HG02763 (cell line): ENCODE measurements around the gene POMC.
A peak's percentile ranks its signal among the peaks of the same experiment; 100 is the strongest.
"Not testable (repeated sequence)": the region's sequence is repeated elsewhere in the genome, so short reads cannot be mapped to it uniquely, and the experiment has no call there.

Source experiments
- ATAC-seq: cut with Tn5 transposase; IDR thresholded peaks from one replicate; pipeline ENCODE4 v1.9.1; 2021; ENCODE audit warnings: mild to moderate bottlenecking, moderate library complexity; ENCODE audit not compliant: unreplicated experiment

Gene POMC

DNA sequence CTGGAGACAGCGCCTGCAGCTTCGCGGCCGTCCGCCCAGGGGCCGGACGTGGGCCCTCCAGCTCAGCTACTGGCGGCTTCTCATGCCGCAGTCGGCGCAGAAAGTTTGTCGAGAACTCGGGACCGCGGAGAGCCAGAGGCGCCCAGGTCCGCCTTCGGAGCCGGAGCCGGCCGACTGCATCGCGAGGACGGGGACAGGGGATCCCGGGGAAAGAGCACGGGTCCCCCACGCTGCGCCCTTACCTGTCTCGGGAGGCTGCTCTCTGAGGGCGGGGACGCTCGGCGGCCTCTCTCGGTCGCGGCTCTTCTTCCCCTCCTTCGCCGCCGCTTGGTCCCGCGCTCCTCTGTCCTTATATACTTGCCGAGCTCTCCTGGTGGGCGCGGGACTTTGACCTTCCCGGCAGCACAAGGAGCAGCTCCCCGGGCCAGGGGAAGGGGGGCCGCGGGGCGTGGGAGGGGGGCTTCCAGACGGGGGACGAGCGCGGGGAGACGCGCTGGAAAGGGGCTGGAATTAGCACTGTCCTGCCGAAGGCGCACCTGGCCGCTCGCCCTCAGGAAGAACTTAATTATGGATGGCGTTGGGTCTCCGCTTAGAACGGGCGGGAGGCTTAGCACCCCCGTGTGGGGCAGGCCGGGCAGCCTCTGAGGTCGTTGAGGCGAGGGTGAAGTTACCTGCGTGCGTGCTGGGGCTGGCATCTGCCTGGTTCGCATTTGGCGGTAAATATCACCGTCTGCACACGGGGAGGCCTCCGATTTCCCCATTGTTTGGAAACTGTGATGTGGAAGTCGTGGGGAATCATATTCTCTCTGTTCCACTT, at the start of gene POMC:
TSS of gene POMC (minus strand) at position 325 of the 817 bp plus-strand sequence. CDS start 3,808 bp downstream, outside the sequence.
- no peak for ATAC-seq

- no peak for ATAC-seq
Measured at GRCh38 chr2:25218100-25218499, 49.7 kb upstream of the POMC start.

DNA sequence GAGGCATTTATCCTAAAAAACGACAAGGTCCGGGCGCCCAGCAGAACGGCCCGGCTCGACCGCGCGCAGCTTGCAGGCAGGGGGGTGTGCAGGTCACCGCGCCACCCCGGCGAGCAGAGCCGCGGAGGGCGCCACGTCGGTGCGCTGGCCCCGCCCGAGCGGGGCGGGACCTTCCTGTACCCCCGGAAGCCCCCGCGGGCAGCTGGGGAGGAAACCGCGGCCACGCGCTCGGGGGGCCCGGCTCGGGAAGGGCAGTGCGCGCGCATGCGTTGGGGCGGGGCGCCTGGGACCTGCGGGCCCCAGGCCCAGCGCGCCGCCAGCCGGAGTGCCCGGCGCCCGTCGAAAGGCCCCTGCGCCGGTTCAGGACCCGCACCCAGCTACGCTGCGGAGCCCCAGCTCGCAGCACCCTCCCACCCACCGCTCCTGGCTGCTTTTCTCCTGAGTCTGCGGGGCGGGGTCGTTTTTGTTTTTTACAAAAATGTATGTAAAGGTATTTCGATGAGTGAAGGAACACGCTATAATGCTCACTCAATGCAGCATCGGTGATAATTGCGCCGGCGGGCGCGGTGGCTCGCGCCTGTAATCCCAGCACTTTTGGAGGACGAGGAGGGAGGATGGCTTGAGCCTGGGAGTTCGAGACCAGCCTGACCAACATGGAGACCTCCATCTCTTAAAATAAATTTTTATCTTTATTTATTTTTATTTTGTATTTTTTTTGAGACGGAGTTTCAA, 47.7 kb upstream of the POMC start:
- ATAC-seq, result peak; percentile 58

GRCh38 chr2:25215232-25215631, 46.9 kb upstream of the POMC start:
- ATAC-seq, result no peak

GRCh38 chr2:25213229-25213628, 44.8 kb upstream of the POMC start:
- no peak for ATAC-seq

- ATAC-seq, result not testable (repeated sequence)
Measured at GRCh38 chr2:25210923-25211322, 42.5 kb upstream of the POMC start.

DNA sequence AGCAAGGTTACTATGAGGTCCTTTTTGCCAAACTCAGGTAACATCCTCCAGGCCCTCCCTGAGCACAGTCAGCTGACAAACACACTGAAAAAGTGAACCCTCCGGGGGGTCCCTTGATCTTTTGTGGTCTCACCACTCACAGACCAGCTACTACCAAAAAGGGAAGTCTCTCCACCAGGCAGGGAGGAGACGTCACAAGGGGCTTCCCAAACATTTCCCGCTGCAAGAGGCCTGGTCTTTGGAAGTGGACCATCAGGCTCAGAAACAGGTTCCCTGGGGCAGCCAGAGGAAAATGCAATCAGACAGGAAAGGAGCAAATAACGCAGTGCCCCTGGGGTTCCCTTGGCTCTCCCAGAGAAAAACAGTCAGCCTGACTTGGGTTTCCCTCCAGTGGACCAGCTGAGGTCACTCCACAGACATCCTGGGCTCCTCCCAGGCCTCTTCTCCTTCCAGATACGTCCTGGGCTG, 38.7 kb upstream of the POMC start:
- ATAC-seq, result no peak

DNA sequence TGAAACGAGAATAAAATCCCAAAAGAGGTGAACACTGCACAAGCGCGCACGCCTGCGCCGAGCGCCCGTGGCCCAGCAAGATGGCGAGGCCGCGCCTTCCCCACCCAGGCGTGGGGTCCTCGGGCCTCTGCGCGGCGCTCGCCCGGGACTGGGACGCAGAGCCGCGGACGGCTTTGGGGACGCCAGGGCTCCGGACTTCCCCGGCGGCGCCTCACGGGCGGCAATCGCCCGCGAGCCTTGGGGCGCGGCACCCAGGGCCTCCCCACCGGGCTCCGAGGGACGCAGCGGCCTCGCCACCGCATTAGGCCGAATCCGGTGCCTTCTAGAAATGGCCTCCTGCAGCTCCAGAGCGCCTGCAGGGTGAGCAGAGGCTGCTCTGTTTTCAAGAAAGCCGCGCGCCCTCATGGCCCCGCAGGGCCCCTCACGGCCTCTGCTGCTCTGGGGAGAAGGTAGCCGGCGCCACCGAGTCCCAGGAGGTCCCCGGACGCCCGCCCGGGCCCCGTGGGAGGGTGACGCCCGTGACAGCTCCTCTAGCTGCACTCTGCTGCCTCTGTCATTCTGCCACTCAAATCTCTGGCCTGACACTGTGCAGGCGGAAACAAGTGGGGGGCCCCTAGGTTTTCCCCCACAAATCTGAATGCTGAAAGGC, 35.9 kb upstream of the POMC start:
- no peak for ATAC-seq

DNA sequence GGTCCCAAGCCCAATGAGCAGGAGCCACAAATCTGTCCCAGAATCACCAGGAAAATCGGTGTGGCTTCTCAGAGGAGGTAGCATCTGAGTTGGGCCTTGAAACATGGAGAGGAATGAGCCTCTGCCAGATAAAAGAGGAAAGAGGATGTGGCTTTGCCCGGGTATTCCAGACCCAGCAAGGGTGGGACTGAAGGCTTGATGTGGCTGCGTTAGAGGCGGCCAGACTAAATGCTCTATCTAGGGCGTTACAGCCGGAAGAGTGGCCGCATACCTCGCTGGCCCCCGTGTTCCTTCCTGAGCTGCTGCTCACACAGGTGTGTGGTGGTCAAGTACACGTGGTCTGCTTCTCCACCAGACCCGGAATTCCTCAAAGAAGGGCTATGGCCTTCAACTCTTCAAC, 33.9 kb upstream of the POMC start:
- ATAC-seq, result no peak

DNA sequence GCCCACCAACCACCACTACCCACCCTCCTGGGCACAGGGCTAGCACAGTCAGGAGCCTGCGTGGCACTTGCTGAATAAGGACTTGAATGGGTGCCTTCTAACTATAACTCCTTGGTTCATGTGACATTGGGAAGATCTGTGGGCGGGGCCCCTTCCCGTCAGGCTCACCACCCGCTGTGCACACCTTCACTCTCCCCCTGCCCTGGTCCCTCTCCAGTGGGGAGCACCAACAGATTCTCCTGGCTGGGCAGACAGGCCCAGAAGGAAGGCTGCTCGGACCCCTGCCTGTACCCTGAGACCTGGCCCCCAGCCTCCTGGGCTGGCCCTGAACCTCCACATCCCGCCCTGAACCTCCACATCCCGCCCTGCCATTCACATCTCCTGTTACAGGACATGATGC, 33.4 kb upstream of the POMC start:
- no peak for ATAC-seq

DNA sequence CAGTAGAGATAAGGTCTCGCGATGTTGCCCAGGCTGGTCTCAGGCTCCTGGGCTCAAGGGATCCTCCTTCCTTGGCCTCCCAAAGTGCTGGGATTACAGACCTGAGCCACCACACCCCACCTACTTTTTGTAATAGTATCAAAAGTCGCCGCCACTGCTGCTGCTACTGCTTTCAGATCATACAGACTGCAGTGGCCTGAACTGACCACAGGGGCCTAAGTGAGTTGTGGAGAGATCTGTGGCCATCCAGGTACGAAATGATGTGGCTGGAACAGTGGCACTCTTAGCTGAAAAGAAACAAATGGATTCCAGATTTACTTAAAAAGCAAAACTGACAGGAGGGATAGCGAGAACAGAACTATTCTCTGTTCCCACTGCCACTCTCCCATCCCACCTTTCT, 32.9 kb upstream of the POMC start:
- no peak for ATAC-seq

- ATAC-seq, result no peak
Measured at GRCh38 chr2:25198576-25198975, 30.2 kb upstream of the POMC start.

DNA sequence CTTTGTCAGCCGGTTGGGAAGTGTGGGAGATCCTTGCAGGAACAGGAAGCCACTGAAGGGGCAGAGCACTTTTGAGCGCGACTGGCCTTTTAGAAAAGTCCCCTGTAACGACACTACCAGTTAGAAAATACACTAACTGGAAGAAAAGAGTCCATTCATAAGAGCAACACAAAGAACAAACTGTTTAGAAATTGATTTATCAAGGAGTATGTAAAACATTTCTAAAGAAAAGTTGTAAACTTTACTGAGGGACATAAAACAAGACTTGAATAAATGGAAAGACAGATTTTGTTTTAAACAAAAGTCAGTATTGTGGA, 29.8 kb upstream of the POMC start:
- ATAC-seq, result no peak

DNA sequence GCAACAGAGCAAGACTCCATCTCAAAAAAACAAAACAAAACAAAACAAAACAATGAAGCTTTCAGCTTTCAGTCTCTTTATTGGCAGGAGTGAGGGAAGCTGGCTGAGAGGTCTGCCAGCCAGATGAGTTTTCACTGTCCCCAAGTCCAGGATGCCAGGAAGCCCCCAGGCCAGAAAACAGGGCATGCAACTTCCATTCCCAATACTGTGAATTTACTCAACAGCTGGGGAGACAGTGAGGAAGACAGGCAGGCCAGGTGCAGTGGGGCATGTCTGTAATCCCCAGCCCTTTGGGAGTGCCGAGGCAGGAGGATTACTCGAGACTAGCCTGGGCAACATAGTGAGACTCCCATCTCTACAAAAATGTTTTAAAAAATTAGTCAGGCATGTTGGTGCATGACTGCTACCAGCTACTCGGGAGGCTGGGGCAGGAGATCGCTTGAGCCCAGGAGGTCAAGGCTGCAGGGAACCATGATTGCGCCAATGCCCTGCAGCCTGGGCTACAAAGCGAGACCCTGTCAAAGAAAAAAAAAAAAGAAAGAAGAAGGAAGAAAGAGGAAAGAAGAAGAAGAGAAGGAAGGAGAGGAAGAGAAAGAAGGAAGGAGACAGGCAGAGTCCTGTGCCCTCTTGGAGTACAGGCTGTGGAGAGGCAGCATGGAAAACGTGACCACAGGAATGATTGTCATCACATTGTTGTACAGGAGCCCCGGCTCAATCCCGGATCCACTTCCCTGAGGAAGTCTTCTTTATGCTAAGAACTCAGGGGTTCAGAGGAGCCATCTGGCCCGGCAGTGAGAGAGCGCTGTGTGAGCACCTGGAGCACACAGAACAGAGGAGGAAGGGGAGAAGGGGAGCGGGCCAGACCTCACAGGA, 29.2 kb upstream of the POMC start:
- no peak for ATAC-seq

DNA sequence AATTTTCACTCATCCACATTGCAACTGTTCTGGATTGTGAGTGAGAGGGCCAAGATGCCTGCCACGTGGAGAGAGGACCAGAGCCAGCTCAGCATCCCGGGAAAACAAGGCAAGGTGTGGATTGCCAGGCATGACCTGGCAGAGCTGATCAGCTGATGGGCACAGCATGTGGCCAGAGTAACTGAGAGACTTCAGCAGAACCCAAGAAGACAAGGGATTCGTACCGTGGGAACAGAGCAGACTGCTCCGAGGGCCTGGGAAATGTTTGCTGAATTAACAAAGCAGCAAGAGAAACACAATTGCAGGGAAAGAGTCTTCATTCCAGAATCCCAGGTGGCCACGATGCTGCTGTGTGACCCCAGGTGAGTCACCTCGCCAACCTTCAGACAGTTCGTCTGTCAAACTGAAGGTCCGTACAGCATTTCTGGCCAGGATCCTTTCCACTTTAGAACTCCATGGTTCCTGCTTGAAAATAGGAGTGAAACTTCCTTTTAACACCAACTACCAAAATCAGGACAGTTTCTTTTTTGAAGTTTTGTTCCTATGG, 26.3 kb upstream of the POMC start:
- ATAC-seq, result no peak

- ATAC-seq, result no peak
Measured at GRCh38 chr2:25190536-25190935, 22.2 kb upstream of the POMC start.

- ATAC-seq, result no peak
Measured at GRCh38 chr2:25188405-25188804, 20.0 kb upstream of the POMC start.

DNA sequence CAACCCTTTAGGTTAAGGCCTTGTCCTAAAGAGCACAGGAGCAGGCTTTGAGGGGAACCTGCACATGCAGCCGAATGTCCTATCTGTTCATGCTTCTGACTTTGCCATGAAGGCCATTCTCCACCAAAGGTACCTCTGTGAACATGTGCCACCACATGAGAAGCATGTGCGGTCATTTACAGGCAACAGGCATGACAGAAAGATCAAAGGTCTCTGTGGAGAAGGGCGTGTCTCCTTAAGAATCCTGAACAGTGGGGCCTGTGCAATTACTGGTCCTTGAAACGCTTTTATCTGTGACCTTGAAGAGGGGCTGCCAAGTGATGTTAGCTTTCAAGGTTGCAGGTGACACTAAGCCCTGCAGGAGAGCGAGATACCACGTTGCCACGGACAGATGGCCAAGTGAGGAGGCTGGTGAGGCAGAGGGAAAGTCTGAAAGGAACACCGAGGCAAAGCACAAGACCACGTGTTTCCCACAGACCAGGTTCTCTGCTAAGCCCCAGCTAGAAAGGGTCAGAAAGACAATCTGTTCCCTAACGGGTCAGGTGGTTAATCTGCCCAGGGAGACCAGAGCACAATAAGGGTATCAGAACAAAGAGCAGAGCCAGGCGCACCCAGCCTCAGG, 19.5 kb upstream of the POMC start:
- ATAC-seq, result no peak

GRCh38 chr2:25184254-25184653, 15.9 kb upstream of the POMC start:
- ATAC-seq, result no peak

DNA sequence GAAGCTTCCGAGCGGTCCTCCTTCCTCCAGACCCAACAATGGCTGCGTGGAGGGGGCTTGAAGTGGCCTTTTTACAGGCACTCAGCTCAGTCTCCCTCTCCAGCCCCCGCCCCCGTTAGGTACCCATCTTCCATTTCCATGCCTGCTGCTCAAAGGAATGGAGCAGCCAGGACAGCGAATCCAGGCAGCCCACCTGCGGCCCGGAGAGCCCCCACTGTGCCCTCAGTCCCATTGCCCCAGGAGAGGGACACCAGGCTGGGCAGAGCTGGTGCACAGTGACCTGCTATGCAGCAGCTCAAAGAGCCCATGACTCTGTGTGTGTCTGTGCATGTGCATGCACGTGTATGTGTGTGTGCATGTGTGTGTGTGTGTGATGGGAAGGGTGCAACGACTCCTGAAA, 10.6 kb upstream of the POMC start:
- ATAC-seq, result no peak
